Breast epithelium (tissue), 4 donors: ENCODE data around the gene TSSK3. TPM values are rescaled to one million over a fixed set of nuclear protein-coding genes. Genes with fewer than 3 reads are reported as not detected.

ENCODE experiments used
- DNase-seq, 2 donors: peaks; one replicate each; pipeline ENCODE4 v3.0.0-alpha.2; 2019; ENCODE audit warnings: low spot score in 2 of 2
- H3K27ac ChIP-seq, 2 donors: fragments of 200-600 bp; sonication (generic) in 1 of 2; one replicate each; pipeline ENCODE4 v1.5.1; 2016 to 2019; ENCODE audit warnings: mild to moderate bottlenecking in 1 of 2
- H3K27me3 ChIP-seq, 2 donors: fragments of 200-600 bp; sonication (generic) in 1 of 2; one replicate each; pipeline versions ENCODE4 v1.5.1 to v1.6.0; 2017 to 2019; ENCODE audit warnings: control low read depth in 1 of 2, mild to moderate bottlenecking in 1 of 2
- H3K36me3 ChIP-seq: fragments of 200-600 bp; one replicate; pipeline ENCODE4 v1.5.1; 2019
- H3K4me1 ChIP-seq, 2 donors: fragments of 200-600 bp; sonication (generic); one replicate each; pipeline ENCODE4 v1.5.1; 2016 to 2019; ENCODE audit warnings: control low read depth in 1 of 2
- H3K4me3 ChIP-seq, 3 donors: fragments of 200-600 bp; sonication (generic); 1 replicate in 2 of 3; 2 replicates in 1 of 3; pipeline ENCODE4 v1.5.1; 2016 to 2019; ENCODE audit warnings: mild to moderate bottlenecking in 3 of 3, moderate library complexity in 2 of 3
- H3K9me3 ChIP-seq, 2 donors: fragments of 200-600 bp; sonication (generic) in 1 of 2; one replicate each; pipeline ENCODE4 v1.5.1; 2016 to 2019; ENCODE audit warnings: control low read depth in 1 of 2
- POLR2A ChIP-seq: fragments of 450-650 bp; IDR thresholded peaks from one replicate; pipeline ENCODE4 v1.6.1; 2016; ENCODE audit warnings: antibody characterized with exemption, mild to moderate bottlenecking, moderate library complexity
- POLR2AphosphoS5 ChIP-seq, 3 donors: sonication (generic); formaldehyde crosslinking; IDR thresholded peaks; one replicate each; pipeline ENCODE4 v1.6.1; 2017; ENCODE audit warnings: antibody characterized with exemption in 3 of 3
- intact Hi-C: fragments of 100-400 bp; cut with DNase I; formaldehyde crosslinking; loops from one replicate; pipeline ENCODE4 v1.15.1; 2023; ENCODE audit warnings: low total_unique reads
- total RNA-seq, 3 donors: library from RNA; depleted of rRNA; stranded (reverse); fragments of >200 nt; gene quantifications; one replicate each; pipeline ENCODE4 v1.1.0, GENCODE V29; 2016
- TF ChIP-seq, protein P1 (sequence below), 3 donors: fragments of 450-650 bp; IDR thresholded peaks; one replicate each; pipeline ENCODE4 v1.5.1; 2016 to 2017; ENCODE audit warnings: antibody characterized with exemption in 3 of 3, mild to moderate bottlenecking in 3 of 3, moderate library complexity in 3 of 3

TSSK3 gene, protein sequence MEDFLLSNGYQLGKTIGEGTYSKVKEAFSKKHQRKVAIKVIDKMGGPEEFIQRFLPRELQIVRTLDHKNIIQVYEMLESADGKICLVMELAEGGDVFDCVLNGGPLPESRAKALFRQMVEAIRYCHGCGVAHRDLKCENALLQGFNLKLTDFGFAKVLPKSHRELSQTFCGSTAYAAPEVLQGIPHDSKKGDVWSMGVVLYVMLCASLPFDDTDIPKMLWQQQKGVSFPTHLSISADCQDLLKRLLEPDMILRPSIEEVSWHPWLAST
- 1 to 10 TPM; 1.4 to 3.9 (median 3.4) TPM for total RNA-seq

DNA sequence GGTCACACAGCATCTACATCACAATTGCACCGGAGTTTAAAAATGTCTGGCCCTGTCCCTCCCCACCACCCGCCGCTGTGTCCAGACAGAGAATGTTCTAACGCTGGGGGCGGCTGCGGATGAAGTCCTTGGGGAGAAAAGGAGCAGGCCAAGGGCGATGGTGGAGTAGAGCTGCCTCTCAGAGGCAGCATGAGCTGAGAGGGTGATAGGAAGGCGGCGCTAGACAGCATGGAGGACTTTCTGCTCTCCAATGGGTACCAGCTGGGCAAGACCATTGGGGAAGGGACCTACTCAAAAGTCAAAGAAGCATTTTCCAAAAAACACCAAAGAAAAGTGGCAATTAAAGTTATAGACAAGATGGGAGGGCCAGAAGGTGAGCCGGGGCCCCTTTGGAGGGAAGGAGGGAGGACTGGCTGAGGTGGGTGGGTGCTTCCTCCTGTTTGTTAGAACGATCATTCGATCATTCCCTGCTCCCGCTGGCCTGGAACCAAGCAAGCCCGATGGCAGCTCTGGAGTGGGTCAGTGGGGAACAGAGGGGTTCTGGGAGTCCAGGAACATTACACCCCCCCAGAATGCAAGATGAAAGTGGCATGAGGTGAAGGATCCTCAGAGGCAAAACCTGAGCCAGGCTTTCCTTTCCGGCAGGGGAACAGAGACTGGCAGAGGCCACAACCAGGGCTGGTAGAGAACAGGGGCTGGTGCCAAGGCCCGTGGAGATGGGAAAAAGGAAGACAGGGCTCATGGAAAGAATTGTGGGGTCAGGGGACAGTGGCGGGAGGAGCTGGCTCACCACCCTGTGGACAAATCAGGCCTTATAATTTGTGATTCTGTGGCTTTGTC lies at the start of gene TSSK3, which contains the start of gene FAM229A:
TSS of gene TSSK3 (plus strand) at position 66 of the 840 bp plus-strand sequence. CDS start at position 229, 163 bp downstream.
TSS of gene FAM229A (minus strand) at position 12 of the 840 bp plus-strand sequence. CDS start 394 bp downstream, outside the sequence.
- Histone ChIP-seq H3K4me3 (peak within 1 kb of the TSS; percentile 31 to 64 (median 55)), H3K9me3 (no peaks in the 10 kb centered on the region), H3K27me3 (no peaks in the 10 kb centered on the region), H3K27ac (peak within 1 kb of the TSS; percentile 33 to 36), H3K4me1 (peaks cover 0 to 5% of the 10 kb centered on the region in 2 donors), H3K36me3 (peaks cover 10% of the 10 kb centered on the region)
- intact Hi-C loops: no loop called here
- TF ChIP-seq POLR2AphosphoS5 (IDR thresholded peaks at IDR 0.05) (no peak), POLR2A (no peak)
- TF ChIP-seq, protein P1, sequence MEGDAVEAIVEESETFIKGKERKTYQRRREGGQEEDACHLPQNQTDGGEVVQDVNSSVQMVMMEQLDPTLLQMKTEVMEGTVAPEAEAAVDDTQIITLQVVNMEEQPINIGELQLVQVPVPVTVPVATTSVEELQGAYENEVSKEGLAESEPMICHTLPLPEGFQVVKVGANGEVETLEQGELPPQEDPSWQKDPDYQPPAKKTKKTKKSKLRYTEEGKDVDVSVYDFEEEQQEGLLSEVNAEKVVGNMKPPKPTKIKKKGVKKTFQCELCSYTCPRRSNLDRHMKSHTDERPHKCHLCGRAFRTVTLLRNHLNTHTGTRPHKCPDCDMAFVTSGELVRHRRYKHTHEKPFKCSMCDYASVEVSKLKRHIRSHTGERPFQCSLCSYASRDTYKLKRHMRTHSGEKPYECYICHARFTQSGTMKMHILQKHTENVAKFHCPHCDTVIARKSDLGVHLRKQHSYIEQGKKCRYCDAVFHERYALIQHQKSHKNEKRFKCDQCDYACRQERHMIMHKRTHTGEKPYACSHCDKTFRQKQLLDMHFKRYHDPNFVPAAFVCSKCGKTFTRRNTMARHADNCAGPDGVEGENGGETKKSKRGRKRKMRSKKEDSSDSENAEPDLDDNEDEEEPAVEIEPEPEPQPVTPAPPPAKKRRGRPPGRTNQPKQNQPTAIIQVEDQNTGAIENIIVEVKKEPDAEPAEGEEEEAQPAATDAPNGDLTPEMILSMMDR (IDR thresholded peaks at IDR 0.05): no peak
- no peak for DNase-seq

DNA sequence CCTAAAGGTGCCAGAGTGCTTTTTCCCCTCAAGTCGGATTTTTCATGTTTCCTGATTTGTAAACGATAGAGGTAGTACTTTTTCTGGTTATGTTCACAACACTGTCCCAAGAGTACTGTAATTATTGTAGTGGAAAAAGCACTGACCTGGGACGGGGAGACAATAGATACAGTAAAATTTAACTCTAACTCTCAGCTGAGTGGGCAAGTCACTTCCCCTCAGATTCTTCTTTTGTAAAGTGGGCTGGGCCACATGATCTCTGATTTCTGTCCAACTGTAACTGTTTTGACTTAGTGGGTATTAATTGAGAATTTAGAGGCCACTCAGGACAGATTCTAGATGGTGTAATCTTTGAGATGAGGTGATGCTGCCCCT lies 45.4 kb upstream of the TSSK3 start:
- H3K9me3 ChIP-seq: no peaks in the 10 kb centered on the region
- DNase-seq: no peak
- no peaks in the 10 kb centered on the region for H3K36me3 ChIP-seq
- H3K4me1 ChIP-seq: no peaks in the 10 kb centered on the region
- H3K27me3 ChIP-seq: no peaks in the 10 kb centered on the region
- no peak overlapping the region for H3K27ac ChIP-seq
- TF ChIP-seq POLR2A: no peak
- TF ChIP-seq POLR2AphosphoS5 (IDR thresholded peaks at IDR 0.05): no peak
- TF ChIP-seq, protein P1 (IDR thresholded peaks at IDR 0.05): no peak
- intact Hi-C loops: no loop called here
- no peak overlapping the region for H3K4me3 ChIP-seq

DNA sequence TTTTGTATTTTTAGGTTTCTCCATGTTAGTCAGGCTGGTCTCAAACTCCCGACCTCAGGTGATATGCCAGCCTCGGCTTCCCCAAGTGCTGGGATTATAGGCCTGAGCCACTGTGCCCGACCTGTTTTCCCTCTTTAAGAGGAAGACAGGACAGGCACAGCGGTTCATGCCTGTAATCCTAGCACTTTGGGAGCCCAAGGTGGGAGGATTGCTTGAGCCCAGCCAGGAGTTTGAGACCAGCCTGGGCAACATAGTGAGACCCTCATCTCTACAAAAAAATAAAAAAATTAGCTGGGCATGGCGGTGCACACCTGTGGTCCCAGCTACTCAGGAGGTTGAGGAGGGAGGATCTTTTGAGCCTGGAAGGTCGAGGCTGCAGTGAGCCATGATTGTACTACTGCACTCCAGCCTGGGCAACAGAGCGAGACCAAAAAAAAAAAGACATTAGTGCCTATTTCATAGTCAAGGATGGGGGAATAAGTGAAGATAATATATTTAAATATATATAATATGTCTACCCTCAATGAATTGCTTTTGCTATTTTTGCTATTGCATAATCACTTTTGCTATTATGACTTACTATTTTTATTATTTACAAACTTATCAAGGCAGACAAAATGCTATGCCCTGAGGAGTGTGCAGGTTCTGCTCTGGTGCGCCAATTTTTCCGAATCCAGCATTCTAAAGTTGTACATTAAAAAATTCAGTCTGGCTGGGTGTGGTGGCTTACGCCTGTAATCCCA lies 44.0 kb upstream of the TSSK3 start:
- no peak for DNase-seq
- Histone ChIP-seq H3K36me3 (no peaks in the 10 kb centered on the region), H3K9me3 (no peaks in the 10 kb centered on the region), H3K27ac (no peak overlapping the region), H3K27me3 (no peaks in the 10 kb centered on the region), H3K4me1 (no peaks in the 10 kb centered on the region), H3K4me3 (no peak overlapping the region)
- TF ChIP-seq POLR2AphosphoS5 (IDR thresholded peaks at IDR 0.05) (no peak), POLR2A (no peak)
- TF ChIP-seq, protein P1 (IDR thresholded peaks at IDR 0.05): no peak
- intact Hi-C loops: no loop called here

DNA sequence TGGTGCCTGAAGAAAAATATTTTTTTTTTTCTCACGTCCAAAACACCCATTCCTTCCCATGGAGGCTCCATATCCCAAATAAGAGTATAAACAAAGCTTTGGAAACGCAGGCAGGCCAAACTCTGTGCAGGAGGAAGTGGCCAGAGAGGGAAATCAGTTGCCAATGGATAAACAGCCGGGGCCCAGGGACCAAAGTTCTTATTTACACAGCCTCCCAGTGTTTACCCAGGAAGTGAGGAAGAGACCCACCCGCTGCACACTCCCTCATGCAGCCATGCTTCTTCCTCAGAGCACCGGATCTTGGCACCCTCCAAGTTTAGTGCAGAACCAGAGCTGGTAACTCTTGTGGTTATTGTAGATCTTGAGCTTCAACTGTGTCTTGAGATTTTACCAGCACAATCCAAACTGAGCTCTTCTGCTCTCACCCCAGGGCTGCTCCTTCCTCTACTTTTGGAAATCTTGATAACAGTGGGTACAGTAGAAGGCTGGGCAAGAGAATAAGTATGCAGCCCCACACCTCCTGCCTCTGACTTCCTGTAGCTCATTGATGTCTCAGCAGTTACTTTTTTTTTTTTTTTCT lies 40.5 kb upstream of the TSSK3 start:
- Histone ChIP-seq H3K4me1 (no peaks in the 10 kb centered on the region), H3K27ac (peak overlapping the region in 1 of 2 donors; percentile 8), H3K9me3 (no peaks in the 10 kb centered on the region), H3K4me3 (no peak overlapping the region), H3K27me3 (no peaks in the 10 kb centered on the region), H3K36me3 (no peaks in the 10 kb centered on the region)
- intact Hi-C loops: no loop called here
- TF ChIP-seq POLR2AphosphoS5 (IDR thresholded peaks at IDR 0.05): no peak
- TF ChIP-seq, protein P1 (IDR thresholded peaks at IDR 0.05): no peak
- no peak for TF ChIP-seq POLR2A
- no peak for DNase-seq
